NT2/D1 (cell line): ENCODE results near the gene ZYG11A.

Source experiments
- SUZ12 ChIP-seq: IDR thresholded peaks from 2 replicates; pipeline ENCODE4 v1.6.1; 2011; ENCODE audit not compliant: insufficient read length, insufficient read depth; ENCODE audit errors: extremely low read depth
- YY1 ChIP-seq: IDR thresholded peaks from 2 replicates; pipeline ENCODE4 v1.6.1; 2011; ENCODE audit not compliant: insufficient read length, insufficient read depth
- ZNF274 ChIP-seq: IDR thresholded peaks from 2 replicates; pipeline ENCODE4 v1.6.1; 2011; ENCODE audit warnings: mild to moderate bottlenecking, low read depth, low read length

DNA sequence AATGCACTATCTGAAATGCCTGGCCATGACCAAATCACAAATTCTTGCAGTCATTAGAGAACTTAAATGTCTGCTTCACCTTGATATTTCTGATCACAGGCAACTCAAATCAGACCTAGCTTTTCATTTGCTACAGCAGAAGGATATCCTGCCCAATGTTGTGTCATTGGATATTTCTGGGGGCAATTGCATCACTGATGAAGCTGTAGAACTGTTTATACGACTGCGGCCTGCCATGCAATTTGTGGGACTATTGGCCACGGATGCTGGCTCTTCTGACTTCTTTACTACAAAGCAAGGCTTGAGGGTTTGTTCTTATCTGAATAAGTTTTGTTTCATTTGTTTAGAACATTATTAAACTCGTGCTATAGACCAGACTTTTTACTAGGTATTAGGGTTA lies 14.9 kb downstream of the ZYG11A start:
- TF ChIP-seq YY1 (no peak), ZNF274 (no peak), SUZ12 (no peak)
